ENCODE measurements around the gene WDR86.

The WDR86 gene

GRCh38 chr7:151454305-151454704, 44.5 kb upstream of the WDR86 start:
- DNase-seq (ENCODE audit: low read depth) = no peak
- in situ Hi-C loops (cut with HindIII; ENCODE audit: low sequenced_read_pairs) = no loop called here

GRCh38 chr7:151453326-151453791, 43.5 kb upstream of the WDR86 start:
- in situ Hi-C loops (cut with HindIII; ENCODE audit: low sequenced_read_pairs) = no loop called here

More at GRCh38 chr7:151454305-151454704, 44.5 kb upstream of the WDR86 start:
- H3K4me3 ChIP-seq (ENCODE audit: low read depth, low read length) = no peak overlapping the region
- no peak for TF ChIP-seq CTCF (IDR thresholded peaks at IDR 0.05; ENCODE audit: low read depth, low read length, missing control alignments)

GRCh38 chr7:151452680-151453325, 43.0 kb upstream of the WDR86 start:
- no peak for DNase-seq (ENCODE audit: low read depth)
- H3K4me3 ChIP-seq (ENCODE audit: low read depth, low read length) = no peak overlapping the region
- TF ChIP-seq CTCF (IDR thresholded peaks at IDR 0.05; ENCODE audit: low read depth, low read length, missing control alignments) = no peak
- in situ Hi-C loops (cut with HindIII; ENCODE audit: low sequenced_read_pairs) = no loop called here

More at GRCh38 chr7:151453326-151453791, 43.5 kb upstream of the WDR86 start:
- H3K4me3 ChIP-seq (ENCODE audit: low read depth, low read length) = no peak overlapping the region
- DNase-seq (ENCODE audit: low read depth) = no peak
- TF ChIP-seq CTCF (IDR thresholded peaks at IDR 0.05; ENCODE audit: low read depth, low read length, missing control alignments) = no peak

GRCh38 chr7:151451626-151452571, 42.1 kb upstream of the WDR86 start:
- TF ChIP-seq CTCF (IDR thresholded peaks at IDR 0.05; ENCODE audit: low read depth, low read length, missing control alignments) = no peak
- in situ Hi-C loops (cut with HindIII; ENCODE audit: low sequenced_read_pairs) = no loop called here
- no peak for DNase-seq (ENCODE audit: low read depth)
- H3K4me3 ChIP-seq (ENCODE audit: low read depth, low read length) = no peak overlapping the region

GRCh38 chr7:151451156-151451555, 41.3 kb upstream of the WDR86 start:
- in situ Hi-C loops (cut with HindIII; ENCODE audit: low sequenced_read_pairs) = no loop called here
- no peak for DNase-seq (ENCODE audit: low read depth)
- no peak for TF ChIP-seq CTCF (IDR thresholded peaks at IDR 0.05; ENCODE audit: low read depth, low read length, missing control alignments)
- H3K4me3 ChIP-seq (ENCODE audit: low read depth, low read length) = no peak overlapping the region

GRCh38 chr7:151449990-151450389, 40.2 kb upstream of the WDR86 start:
- no peak for TF ChIP-seq CTCF (IDR thresholded peaks at IDR 0.05; ENCODE audit: low read depth, low read length, missing control alignments)
- no peak for DNase-seq (ENCODE audit: low read depth)
- in situ Hi-C loops (cut with HindIII; ENCODE audit: low sequenced_read_pairs) = loop anchor here (5.0 kb wide), 1 partner anchor 83 kb away; no protein-coding TSS in a partner anchor
- no peak overlapping the region for H3K4me3 ChIP-seq (ENCODE audit: low read depth, low read length)

Measured in astrocyte of the cerebellum (primary cell).